Common myeloid progenitor, CD34-positive (primary cell): Measurements from ENCODE around the gene HUNK.

Source experiments
- CTCF ChIA-PET: fragments of 350-600 bp; sonication (Branson Sonifier 250); formaldehyde crosslinking; loops from one replicate; lab custom pipeline; 2021; ENCODE audit warnings: antibody characterized with exemption; lab: Charles Lee
- POLR2A ChIA-PET: fragments of 350-600 bp; sonication (Branson Sonifier 250); formaldehyde crosslinking; loops from one replicate; lab custom pipeline; 2021; ENCODE audit warnings: antibody characterized with exemption; lab: Charles Lee
- DNase-seq, 3 donors: peaks; one replicate each; pipeline versions ENCODE4 v3.0.0 to v3.0.0-alpha.2; 2013
- H3K27ac ChIP-seq, 2 experiments: 1 replicate in 1 of 2; 2 replicates in 1 of 2; pipeline ENCODE4 v1.7.0; 2013; ENCODE audit warnings: inconsistent platforms in 2 of 2, low read length in 2 of 2, mild to moderate bottlenecking in 2 of 2, low read depth in 1 of 2, moderate library complexity in 1 of 2; ENCODE audit not compliant: severe bottlenecking in 2 of 2, insufficient read depth in 1 of 2, poor library complexity in 1 of 2
- H3K27me3 ChIP-seq, 5 experiments: replicated peaks in 2 of 5; 1 replicate in 3 of 5; 2 replicates in 2 of 5; pipeline versions ENCODE4 v1.6.1 to v1.7.0; 2013; ENCODE audit warnings: low read length in 4 of 5, mild to moderate bottlenecking in 2 of 5, moderate library complexity in 2 of 5, inconsistent platforms in 1 of 5; ENCODE audit not compliant: insufficient read depth in 5 of 5, control insufficient read depth in 4 of 5
- H3K36me3 ChIP-seq, 4 experiments: 1 replicate in 2 of 4; 2 replicates in 2 of 4; pipeline versions ENCODE4 v1.6.1 to v1.7.0; 2013; ENCODE audit warnings: low read length in 3 of 4, control low read depth in 1 of 4, mild to moderate bottlenecking in 1 of 4; ENCODE audit not compliant: control insufficient read depth in 4 of 4, insufficient read depth in 4 of 4
- H3K4me1 ChIP-seq, 4 experiments: 1 replicate in 3 of 4; 2 replicates in 1 of 4; pipeline versions ENCODE4 v1.6.1 to v1.7.1; 2013; ENCODE audit warnings: low read length in 3 of 4, mild to moderate bottlenecking in 3 of 4, control low read depth in 1 of 4, inconsistent platforms in 1 of 4, moderate library complexity in 1 of 4; ENCODE audit not compliant: control insufficient read depth in 4 of 4, insufficient read depth in 4 of 4; ENCODE audit errors: control extremely low read depth in 1 of 4
- H3K4me3 ChIP-seq, 7 experiments: 1 replicate in 4 of 7; 2 replicates in 3 of 7; pipeline versions ENCODE4 v1.5.1 to v1.7.0; 2013; ENCODE audit warnings: mild to moderate bottlenecking in 7 of 7, low read length in 6 of 7, moderate library complexity in 6 of 7, inconsistent platforms in 2 of 7, low read depth in 2 of 7, control low read depth in 1 of 7; ENCODE audit not compliant: insufficient read depth in 4 of 7, control insufficient read depth in 1 of 7; ENCODE audit errors: extremely low read depth in 1 of 7
- H3K9me3 ChIP-seq, 5 experiments: 1 replicate in 4 of 5; 2 replicates in 1 of 5; pipeline versions ENCODE4 v1.6.1 to v1.7.1; 2013; ENCODE audit warnings: low read length in 4 of 5, mild to moderate bottlenecking in 2 of 5, inconsistent platforms in 1 of 5, low read depth in 1 of 5, moderate library complexity in 1 of 5; ENCODE audit not compliant: control insufficient read depth in 4 of 5, insufficient read depth in 2 of 5; ENCODE audit errors: control extremely low read depth in 1 of 5
- WGBS: methylation state at CpG from one replicate; pipeline ENCODE4 v1.1.5; 2013; ENCODE audit not compliant: insufficient coverage; 5-methylcytosine and 5-hydroxymethylcytosine counted together

The HUNK gene

GRCh38 chr21:31992391-31992790, 119.6 kb downstream of the HUNK start:
- 94% methylated on average over 9 of the region's 11 CpGs for WGBS
- Histone ChIP-seq H3K27me3 (peaks cover 0 to 3% (median 0%) of the 10 kb centered on the region in 5 experiments), H3K9me3 (no peaks in the 10 kb centered on the region), H3K27ac (no peak overlapping the region), H3K4me3 (no peak overlapping the region), H3K4me1 (no peaks in the 10 kb centered on the region), H3K36me3 (no peaks in the 10 kb centered on the region)
- DNase-seq, result no peak
- ChIA-PET CTCF (no interaction called here), POLR2A (no interaction called here)

- H3K27me3 ChIP-seq, result peaks cover 0 to 3% (median 0%) of the 10 kb centered on the region in 5 experiments
- H3K27ac ChIP-seq, result no peak overlapping the region
- WGBS, result 91% methylated on average over 7 of the region's 10 CpGs
- H3K4me1 ChIP-seq, result no peaks in the 10 kb centered on the region
- CTCF ChIA-PET, result interaction anchor here (1.0 kb wide), 1 partner anchor 10 kb away, joined by 3 read pairs; no protein-coding TSS in a partner anchor
- POLR2A ChIA-PET, result no interaction called here
- DNase-seq, result no peak
- H3K4me3 ChIP-seq, result no peak overlapping the region
- H3K9me3 ChIP-seq, result no peaks in the 10 kb centered on the region
- no peaks in the 10 kb centered on the region for H3K36me3 ChIP-seq
Measured at GRCh38 chr21:31993826-31994825, 121.3 kb downstream of the HUNK start.

GRCh38 chr21:31997191-31997590, 124.4 kb downstream of the HUNK start:
- H3K4me1 ChIP-seq, result no peaks in the 10 kb centered on the region
- no peaks in the 10 kb centered on the region for H3K9me3 ChIP-seq
- H3K27ac ChIP-seq, result no peak overlapping the region
- DNase-seq, result no peak
- no peak overlapping the region for H3K4me3 ChIP-seq
- H3K27me3 ChIP-seq, result peaks cover 0 to 3% (median 0%) of the 10 kb centered on the region in 5 experiments
- ChIA-PET CTCF (no interaction called here), POLR2A (no interaction called here)
- 90% methylated on average over 4 of the region's 4 CpGs for WGBS
- H3K36me3 ChIP-seq, result no peaks in the 10 kb centered on the region

- POLR2A ChIA-PET, result no interaction called here
- no peaks in the 10 kb centered on the region for H3K36me3 ChIP-seq
Measured at GRCh38 chr21:31999810-32000468, 127.1 kb downstream of the HUNK start.

GRCh38 chr21:32001390-32001789, 128.6 kb downstream of the HUNK start:
- WGBS, result 90% methylated on average over 8 of the region's 11 CpGs
- POLR2A ChIA-PET, result no interaction called here
- H3K36me3 ChIP-seq, result no peaks in the 10 kb centered on the region

More at GRCh38 chr21:31999810-32000468, 127.1 kb downstream of the HUNK start:
- no peaks in the 10 kb centered on the region for H3K9me3 ChIP-seq
- no peak overlapping the region for H3K27ac ChIP-seq
- CTCF ChIA-PET, result no interaction called here
- no peaks in the 10 kb centered on the region for H3K4me1 ChIP-seq
- H3K27me3 ChIP-seq, result peaks cover 0 to 2% (median 0%) of the 10 kb centered on the region in 5 experiments
- no peak overlapping the region for H3K4me3 ChIP-seq
- DNase-seq, result no peak
- 97% methylated on average over 12 of the region's 12 CpGs for WGBS

GRCh38 chr21:32003411-32003810, 130.6 kb downstream of the HUNK start:
- ChIA-PET CTCF (no interaction called here), POLR2A (no interaction called here)
- WGBS, result 100% methylated on average over 1 of the region's 2 CpGs
- no peak overlapping the region for H3K4me3 ChIP-seq
- no peaks in the 10 kb centered on the region for H3K4me1 ChIP-seq
- no peak for DNase-seq
- no peaks in the 10 kb centered on the region for H3K27me3 ChIP-seq
- H3K27ac ChIP-seq, result no peak overlapping the region
- H3K9me3 ChIP-seq, result no peaks in the 10 kb centered on the region
- H3K36me3 ChIP-seq, result no peaks in the 10 kb centered on the region

More at GRCh38 chr21:32001390-32001789, 128.6 kb downstream of the HUNK start:
- Histone ChIP-seq H3K27ac (no peak overlapping the region), H3K27me3 (peaks cover 0 to 2% (median 0%) of the 10 kb centered on the region in 5 experiments), H3K9me3 (no peaks in the 10 kb centered on the region), H3K4me1 (no peaks in the 10 kb centered on the region), H3K4me3 (no peak overlapping the region)
- no peak for DNase-seq
- CTCF ChIA-PET, result no interaction called here

GRCh38 chr21:32004291-32004690, 131.5 kb downstream of the HUNK start:
- POLR2A ChIA-PET, result no interaction called here
- Histone ChIP-seq H3K4me1 (no peaks in the 10 kb centered on the region), H3K4me3 (no peak overlapping the region), H3K27me3 (no peaks in the 10 kb centered on the region), H3K36me3 (no peaks in the 10 kb centered on the region), H3K9me3 (no peaks in the 10 kb centered on the region), H3K27ac (no peak overlapping the region)
- 87% methylated on average over 3 of the region's 3 CpGs for WGBS
- DNase-seq, result no peak
- CTCF ChIA-PET, result no interaction called here
